Subcutaneous abdominal adipose tissue (tissue), 5 donors: Measurements from ENCODE around the gene RNF220.

Experiments used
- H3K27ac ChIP-seq: one replicate; pipeline ENCODE4 v1.7.0; 2013; ENCODE audit warnings: low read depth, mild to moderate bottlenecking, inconsistent platforms, low read length, moderate library complexity
- H3K27me3 ChIP-seq, 5 donors: one replicate each; pipeline ENCODE4 v1.7.0; 2013; ENCODE audit warnings: low read length in 5 of 5, inconsistent platforms in 1 of 5; ENCODE audit not compliant: control insufficient read depth in 5 of 5, insufficient read depth in 4 of 5
- H3K36me3 ChIP-seq, 5 donors: one replicate each; pipeline ENCODE4 v1.7.0; 2013; ENCODE audit warnings: low read length in 5 of 5; ENCODE audit not compliant: control insufficient read depth in 5 of 5, insufficient read depth in 5 of 5
- H3K4me1 ChIP-seq, 5 donors: one replicate each; pipeline ENCODE4 v1.7.0; 2013; ENCODE audit warnings: low read length in 5 of 5, mild to moderate bottlenecking in 3 of 5, moderate library complexity in 1 of 5; ENCODE audit not compliant: control insufficient read depth in 5 of 5, insufficient read depth in 5 of 5
- H3K4me3 ChIP-seq, 5 donors: one replicate each; pipeline ENCODE4 v1.7.0; 2013; ENCODE audit warnings: low read length in 5 of 5, low read depth in 1 of 5
- H3K9ac ChIP-seq, 5 donors: one replicate each; pipeline ENCODE4 v1.7.0; 2013; ENCODE audit warnings: low read length in 5 of 5, mild to moderate bottlenecking in 4 of 5, moderate library complexity in 3 of 5
- H3K9me3 ChIP-seq, 5 donors: one replicate each; pipeline ENCODE4 v1.7.0; 2013; ENCODE audit warnings: low read length in 5 of 5; ENCODE audit not compliant: control insufficient read depth in 5 of 5
- donor health status: healthy.
- donor health status: healthy.
- donor health status: healthy.
- donor health status: healthy.
- donor health status: healthy.

Gene RNF220

DNA sequence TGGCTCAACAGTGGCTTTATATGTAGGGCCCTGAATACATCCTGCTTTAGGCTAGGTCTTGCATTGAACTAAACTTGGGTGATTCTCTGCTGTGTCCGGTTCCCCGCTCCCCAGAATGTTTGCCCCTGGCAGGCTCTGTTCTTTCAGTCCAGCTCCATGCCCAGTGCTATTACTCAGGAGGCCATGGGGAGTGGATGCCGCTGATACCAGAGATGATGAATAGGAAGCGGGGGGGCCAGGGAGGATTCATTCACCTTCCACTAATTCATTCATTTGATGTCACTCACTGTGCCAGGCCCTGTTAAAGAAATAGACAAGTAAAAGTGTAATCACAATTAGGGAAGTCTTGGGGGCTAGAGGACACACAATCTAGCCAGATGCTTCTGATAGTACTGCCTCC, 185.4 kb downstream of the RNF220 start:
- Histone ChIP-seq H3K4me1 (peaks cover 0 to 3% (median 0%) of the 10 kb centered on the region in 5 donors), H3K9me3 (no peaks in the 10 kb centered on the region), H3K4me3 (no peak overlapping the region), H3K27ac (no peak overlapping the region), H3K9ac (no peak overlapping the region), H3K27me3 (peaks cover 11 to 23% (median 15%) of the 10 kb centered on the region in 5 donors), H3K36me3 (no peaks in the 10 kb centered on the region)

DNA sequence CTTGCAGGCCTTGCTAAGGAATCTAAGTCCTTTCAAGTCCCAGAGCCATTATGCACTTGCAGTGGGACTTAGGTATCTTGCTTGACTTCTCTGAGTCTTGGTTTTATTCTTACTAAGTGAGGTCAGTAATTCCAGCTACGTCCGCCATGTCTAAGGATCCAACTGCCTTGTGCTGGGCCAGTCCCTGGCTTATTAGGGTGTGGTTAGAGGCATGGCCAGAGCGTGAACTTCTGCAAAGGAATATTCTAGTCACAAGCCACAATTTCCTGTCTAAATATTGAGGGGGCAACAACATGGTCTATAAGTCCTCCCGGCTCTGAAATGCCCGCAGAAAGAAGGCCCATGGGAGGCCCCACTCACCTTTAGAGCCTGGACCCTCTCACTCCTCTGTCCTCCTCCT, 186.3 kb downstream of the RNF220 start:
- Histone ChIP-seq H3K36me3 (no peaks in the 10 kb centered on the region), H3K9ac (no peak overlapping the region), H3K27me3 (peaks cover 2 to 15% (median 11%) of the 10 kb centered on the region in 5 donors), H3K27ac (no peak overlapping the region), H3K9me3 (no peaks in the 10 kb centered on the region), H3K4me3 (no peak overlapping the region), H3K4me1 (peaks cover 0 to 3% (median 0%) of the 10 kb centered on the region in 5 donors)

DNA sequence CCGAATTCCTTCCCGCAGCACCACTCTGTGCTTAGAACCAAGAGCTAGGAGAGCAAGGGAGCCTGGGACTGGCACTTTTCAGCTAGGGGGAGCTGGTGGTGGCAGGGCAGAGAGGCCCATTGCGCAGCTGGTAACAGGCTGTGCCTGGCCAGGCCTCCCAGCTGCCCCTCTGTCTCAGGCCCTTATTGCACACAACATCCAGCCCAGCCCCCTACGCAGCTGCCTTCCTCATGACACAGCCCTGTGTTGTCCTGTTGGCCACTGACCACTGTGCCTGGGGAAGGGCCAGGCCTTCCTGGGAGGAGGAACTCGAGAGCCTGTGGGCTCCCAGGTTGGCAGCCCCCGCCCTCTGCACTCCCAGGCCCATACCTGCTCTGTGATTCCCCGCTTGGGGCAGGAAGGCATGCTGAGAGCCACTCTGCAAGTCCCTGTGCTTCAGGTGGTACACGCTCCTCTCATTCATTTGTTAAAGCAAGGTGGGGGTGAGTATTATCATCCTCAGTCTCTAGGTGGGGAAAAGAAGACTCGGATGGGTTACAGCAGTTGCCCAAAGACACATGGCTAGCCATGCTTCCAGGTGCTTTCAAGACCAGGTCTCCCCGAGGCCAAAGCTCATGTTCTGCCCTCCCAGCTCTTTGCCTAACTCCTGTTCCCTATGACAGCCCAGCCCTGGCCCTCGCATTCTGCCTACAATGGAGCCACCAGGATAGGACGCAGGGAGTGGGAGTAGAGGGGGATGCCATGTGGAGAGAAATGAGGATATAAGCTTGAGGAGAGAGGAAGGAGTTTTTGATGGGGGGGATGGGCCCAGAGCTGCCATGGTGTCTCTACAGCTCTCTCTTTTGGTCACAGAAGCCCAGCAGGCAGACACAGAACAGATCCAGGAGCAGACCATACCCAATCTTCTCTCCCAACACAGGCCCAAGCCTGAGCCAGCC, 187.4 kb downstream of the RNF220 start:
- no peak overlapping the region for H3K4me3 ChIP-seq
- H3K9ac ChIP-seq, result no peak overlapping the region
- no peaks in the 10 kb centered on the region for H3K36me3 ChIP-seq
- peaks cover 0 to 3% (median 0%) of the 10 kb centered on the region in 5 donors for H3K4me1 ChIP-seq
- H3K27me3 ChIP-seq, result peaks cover 2 to 16% (median 10%) of the 10 kb centered on the region in 5 donors
- no peak overlapping the region for H3K27ac ChIP-seq
- no peaks in the 10 kb centered on the region for H3K9me3 ChIP-seq

DNA sequence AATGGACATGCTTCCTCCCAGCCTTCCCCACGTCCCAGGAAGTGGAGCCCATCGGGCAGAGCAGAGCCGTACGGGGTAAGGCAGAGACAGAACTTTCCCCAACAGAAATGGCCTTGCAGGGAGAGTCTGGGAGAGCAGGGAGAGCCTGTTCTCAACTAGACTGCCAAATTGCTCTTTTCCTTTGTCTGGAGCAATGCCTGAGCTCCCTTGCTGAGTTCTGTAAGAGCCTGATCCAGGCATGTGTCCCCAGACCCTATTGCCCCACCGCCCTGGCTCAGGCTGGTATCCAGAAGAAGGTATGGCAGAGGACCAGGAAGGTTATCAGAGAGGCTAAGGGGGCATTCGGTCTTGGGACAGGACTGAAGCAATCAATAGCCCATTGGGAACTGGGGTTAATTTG, 189.3 kb downstream of the RNF220 start:
- Histone ChIP-seq H3K27ac (no peak overlapping the region), H3K9me3 (no peaks in the 10 kb centered on the region), H3K9ac (no peak overlapping the region), H3K4me1 (peaks cover 0 to 3% (median 0%) of the 10 kb centered on the region in 5 donors), H3K27me3 (peaks cover 2 to 17% (median 5%) of the 10 kb centered on the region in 5 donors), H3K36me3 (no peaks in the 10 kb centered on the region), H3K4me3 (no peak overlapping the region)

DNA sequence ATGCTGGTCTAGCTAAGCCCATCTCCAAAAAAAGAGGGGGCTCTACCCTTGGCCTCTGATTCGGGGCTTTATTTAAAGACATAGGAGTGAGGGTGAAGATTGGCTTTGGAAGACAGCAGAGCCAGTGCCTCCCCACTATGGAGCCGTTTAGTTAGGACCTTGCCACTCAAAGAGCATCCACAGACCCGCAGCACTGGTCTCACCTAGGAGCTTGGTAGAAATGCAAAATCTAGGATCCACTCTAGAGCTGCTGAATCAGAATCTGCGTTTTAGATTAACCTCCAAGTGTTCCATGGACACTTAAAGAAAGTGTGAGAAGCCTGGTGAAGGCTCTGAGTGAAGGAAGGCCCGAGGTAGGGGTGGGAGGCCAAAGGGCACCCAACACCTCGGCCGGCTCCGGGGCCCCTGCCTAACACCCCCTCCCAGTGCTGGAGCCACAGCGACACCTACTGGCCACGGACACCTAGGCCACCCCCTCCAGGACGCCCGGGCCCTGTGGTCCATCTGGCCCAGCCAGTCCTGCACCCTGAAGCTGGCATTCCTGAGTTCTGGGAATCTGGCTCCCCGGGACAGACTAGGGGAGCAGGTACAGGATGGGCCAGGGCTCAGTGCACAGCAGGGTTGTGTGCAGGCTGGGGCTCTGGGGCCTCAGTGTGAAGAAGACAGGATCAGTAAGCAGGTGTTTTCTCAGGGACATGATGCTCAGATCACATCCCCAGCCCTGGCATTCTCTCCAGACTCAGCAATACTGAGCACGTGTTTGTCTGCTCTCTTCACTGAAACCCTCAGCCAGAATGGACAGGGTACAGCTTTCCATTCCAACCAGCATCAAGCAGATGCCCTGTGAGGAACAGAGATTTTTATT, 190.0 kb downstream of the RNF220 start:
- H3K4me1 ChIP-seq, result peaks cover 0 to 3% (median 0%) of the 10 kb centered on the region in 5 donors
- no peak overlapping the region for H3K9ac ChIP-seq
- H3K9me3 ChIP-seq, result no peaks in the 10 kb centered on the region
- peaks cover 2 to 15% (median 5%) of the 10 kb centered on the region in 5 donors for H3K27me3 ChIP-seq
- no peak overlapping the region for H3K4me3 ChIP-seq
- H3K36me3 ChIP-seq, result no peaks in the 10 kb centered on the region
- no peak overlapping the region for H3K27ac ChIP-seq

DNA sequence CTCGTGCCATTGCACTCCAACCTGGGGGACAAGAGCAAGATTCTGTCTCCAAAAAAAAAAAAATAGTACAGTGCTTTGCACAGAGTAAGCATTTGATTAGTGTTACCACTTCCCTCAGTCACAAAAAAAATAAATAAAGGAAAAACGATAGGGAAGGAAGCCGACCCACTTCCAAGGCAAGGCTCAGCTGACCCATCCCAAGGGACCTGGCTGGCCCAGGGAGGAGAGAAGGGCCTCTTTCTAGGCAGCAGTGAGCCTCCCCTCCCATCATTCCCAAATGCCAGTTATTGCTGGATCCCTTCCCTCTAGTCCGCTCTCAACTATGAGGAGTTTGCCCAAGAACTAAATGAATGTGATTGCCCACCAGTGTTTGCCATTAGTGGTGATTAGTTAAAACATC, 191.5 kb downstream of the RNF220 start:
- Histone ChIP-seq H3K4me1 (peaks cover 0 to 3% (median 0%) of the 10 kb centered on the region in 5 donors), H3K9me3 (no peaks in the 10 kb centered on the region), H3K27ac (no peak overlapping the region), H3K4me3 (no peak overlapping the region), H3K27me3 (peaks cover 2 to 15% (median 5%) of the 10 kb centered on the region in 5 donors), H3K36me3 (no peaks in the 10 kb centered on the region), H3K9ac (peak overlapping the region in 1 of 5 donors; percentile 10)

DNA sequence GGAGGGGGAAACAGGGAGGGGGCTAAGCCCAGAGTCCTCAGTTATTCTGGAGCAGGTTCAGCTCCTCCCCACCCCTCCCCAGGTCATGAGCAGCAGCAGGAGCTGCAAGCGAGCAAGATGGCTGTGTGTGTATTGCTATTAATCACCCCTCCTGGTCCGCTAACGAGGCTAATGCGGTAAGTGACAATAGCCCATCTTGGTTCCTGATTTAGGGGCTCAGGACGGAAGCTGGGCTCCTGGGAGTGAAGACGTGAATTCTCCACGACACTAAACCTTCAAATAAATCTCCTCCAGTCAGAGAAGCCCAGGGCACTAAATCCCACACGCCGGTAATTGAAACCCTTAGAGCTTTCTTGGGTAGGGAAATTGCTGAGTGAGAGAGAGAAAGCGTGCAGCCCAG, 193.1 kb downstream of the RNF220 start:
- Histone ChIP-seq H3K9me3 (no peaks in the 10 kb centered on the region), H3K27ac (no peak overlapping the region), H3K4me1 (peaks cover 0 to 3% (median 0%) of the 10 kb centered on the region in 5 donors), H3K9ac (no peak overlapping the region), H3K36me3 (no peaks in the 10 kb centered on the region), H3K4me3 (no peak overlapping the region), H3K27me3 (peaks cover 9 to 17% (median 16%) of the 10 kb centered on the region in 5 donors)

DNA sequence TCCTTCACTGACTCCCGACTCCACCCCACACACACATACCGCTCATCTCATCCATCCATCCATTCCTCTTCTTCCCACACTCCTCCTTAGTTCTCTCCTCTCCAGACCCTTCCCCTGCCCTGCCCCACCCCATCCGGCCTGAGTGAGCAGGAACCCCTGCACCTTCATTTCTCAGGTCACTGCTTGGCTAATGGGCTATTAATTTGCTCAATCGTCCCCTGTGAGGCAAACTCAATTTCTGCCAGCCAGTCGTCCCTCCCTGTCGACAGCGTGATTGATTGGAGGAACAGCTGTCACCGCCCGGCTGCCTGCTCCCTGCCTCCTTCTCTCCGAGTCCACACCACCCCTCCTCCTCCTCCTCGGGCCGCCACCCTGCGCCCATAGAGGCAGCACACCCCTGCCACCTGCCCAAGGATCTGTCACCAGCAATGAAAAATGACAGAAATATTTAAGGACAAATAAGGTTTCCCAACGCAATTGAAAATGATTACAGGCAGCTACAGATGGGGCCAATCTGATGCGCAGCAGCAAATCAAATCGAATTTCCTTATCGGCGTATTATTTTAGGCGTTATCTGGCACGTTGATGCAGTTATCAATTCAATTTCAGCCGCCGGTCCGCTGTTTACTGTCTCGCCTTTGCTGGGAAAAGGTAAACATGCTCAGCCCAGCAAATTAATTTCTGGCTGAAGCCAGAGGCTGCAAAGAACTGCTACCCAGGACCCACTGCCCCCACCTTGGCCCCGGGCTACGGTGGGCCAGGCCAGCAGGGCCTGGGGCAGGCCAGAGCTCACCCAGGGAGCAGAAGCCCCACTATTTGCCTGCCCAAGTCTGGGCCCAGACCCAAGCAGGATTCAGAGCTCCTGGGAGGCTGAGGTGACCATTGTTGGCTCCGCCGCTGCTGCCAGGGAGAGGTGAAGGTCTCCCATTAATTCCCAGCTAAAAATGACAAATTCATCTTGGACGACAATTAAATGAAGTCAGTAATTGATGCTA, 197.9 kb downstream of the RNF220 start:
- H3K27me3 ChIP-seq, result peaks cover 4 to 19% (median 17%) of the 10 kb centered on the region in 5 donors
- no peak overlapping the region for H3K4me3 ChIP-seq
- no peaks in the 10 kb centered on the region for H3K36me3 ChIP-seq
- no peaks in the 10 kb centered on the region for H3K9me3 ChIP-seq
- H3K9ac ChIP-seq, result peak overlapping the region in 1 of 5 donors; percentile 4
- H3K27ac ChIP-seq, result no peak overlapping the region
- no peaks in the 10 kb centered on the region for H3K4me1 ChIP-seq

DNA sequence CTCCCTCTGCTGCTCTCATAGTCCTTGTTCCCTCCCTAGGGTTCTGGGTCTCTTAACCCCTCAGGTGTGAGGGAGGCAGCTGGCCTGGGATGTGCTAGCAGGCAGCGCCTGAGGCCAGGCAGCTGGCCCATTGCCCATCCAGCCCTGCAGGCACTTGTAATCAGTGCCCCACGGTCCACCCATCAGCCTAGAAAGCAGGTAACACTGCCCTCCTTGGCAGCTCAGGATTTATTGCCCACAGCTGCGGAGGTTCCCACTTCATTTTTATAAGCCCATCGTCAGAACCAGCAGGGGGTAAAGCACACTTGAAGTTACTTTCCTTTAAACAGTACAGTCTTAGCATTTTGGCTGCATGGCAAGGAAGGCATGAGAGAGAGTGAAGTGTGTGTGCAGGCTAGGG, 198.7 kb downstream of the RNF220 start:
- peaks cover 4 to 21% (median 12%) of the 10 kb centered on the region in 5 donors for H3K27me3 ChIP-seq
- H3K9ac ChIP-seq, result no peak overlapping the region
- no peaks in the 10 kb centered on the region for H3K36me3 ChIP-seq
- no peaks in the 10 kb centered on the region for H3K4me1 ChIP-seq
- no peaks in the 10 kb centered on the region for H3K9me3 ChIP-seq
- H3K4me3 ChIP-seq, result no peak overlapping the region
- no peak overlapping the region for H3K27ac ChIP-seq
